ENCODE data around the gene ATP6V1B1. TPM values are rescaled to one million over a fixed set of nuclear protein-coding genes. Genes with fewer than 3 reads are reported as not detected.

Gene ATP6V1B1
- total RNA-seq, 1 donor from 2014 or later, result not detected

DNA sequence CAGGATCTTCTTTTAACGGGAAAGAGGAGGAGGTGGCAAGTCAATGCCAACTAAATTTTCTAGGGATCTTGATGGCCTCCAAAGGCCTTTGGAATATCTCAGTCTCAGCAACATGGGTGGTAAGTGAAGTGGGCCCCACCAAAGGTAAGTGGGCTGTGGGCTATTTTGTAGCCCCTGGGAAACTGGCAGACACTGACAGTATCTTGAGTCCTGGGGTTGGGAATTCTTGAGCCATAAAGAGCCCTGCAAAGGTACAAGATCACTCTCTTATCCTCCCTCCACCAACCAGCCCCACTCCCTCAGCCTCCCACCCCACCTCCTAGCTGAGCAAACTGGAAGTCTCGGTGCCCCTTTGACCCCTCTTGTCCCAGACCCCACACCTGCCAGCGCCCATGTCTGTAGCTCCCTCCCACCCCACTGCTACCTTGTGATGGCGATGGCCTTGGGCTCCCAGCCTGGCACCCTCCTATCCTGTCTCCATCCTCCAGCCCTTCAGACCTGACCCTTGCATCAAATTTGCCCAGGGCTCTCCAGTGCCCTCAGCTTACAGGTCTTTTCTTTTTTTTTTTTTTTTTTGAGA, 8.5 kb downstream of the ATP6V1B1 start:
- DNase-seq, result no peak

DNA sequence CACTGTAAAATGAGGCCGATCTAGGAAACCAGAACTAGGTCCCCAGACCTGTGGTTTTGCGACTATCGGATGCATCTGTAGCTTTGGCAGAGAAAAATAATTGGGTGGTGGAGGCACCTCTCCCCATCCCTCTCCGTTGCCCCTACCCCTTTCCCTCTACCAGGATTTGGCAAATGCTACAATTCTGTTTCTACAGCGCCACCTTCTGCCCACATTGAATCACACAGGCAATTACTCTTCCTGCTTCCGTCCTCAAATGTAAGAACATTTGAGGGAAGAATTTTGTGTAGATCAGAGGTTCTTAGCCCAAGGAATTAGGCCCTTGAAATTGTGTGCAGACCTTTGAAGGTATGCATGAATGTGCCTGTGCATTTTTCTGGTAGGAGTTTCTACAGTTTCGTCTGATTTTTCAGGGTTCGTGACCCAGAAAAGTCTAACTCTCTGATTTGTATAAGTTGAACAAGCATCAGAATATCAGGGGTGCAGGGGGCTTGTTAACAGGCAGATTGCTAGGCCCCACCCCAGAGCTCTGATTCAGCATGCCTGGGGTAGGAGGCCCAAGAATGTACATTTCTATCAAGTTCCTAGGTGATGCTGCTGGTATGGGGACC, 11.2 kb downstream of the ATP6V1B1 start:
- no peak for DNase-seq

DNA sequence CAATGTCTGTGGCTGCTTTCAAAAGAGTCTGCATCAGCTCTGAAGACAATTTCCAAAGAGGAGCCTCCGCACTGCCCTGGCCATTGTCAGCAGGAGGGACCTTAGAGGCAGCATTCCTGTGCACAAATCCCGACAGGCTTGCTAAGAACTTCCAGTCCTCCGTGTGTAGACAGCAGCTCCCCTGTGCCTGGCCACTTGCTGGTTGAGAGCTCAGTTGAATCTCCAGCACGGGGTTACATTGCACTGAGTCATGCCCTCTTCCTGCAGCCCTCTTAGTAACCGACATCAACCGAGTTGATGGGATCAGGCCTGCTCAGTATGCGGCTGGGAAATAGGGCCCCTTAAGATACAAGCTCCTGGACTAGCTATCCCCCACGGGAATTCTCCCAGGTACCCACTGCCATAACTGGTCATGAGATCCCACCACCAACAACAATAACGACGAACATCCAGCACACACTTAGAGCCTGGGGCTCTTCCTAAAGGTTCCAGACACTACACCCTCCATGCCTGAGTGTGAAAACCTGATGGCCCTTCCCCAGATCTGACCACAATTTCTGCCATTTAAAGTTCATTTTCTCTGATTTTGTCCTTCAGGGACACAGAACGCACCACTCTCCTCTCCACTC, 12.0 kb downstream of the ATP6V1B1 start:
- no peak for DNase-seq

DNA sequence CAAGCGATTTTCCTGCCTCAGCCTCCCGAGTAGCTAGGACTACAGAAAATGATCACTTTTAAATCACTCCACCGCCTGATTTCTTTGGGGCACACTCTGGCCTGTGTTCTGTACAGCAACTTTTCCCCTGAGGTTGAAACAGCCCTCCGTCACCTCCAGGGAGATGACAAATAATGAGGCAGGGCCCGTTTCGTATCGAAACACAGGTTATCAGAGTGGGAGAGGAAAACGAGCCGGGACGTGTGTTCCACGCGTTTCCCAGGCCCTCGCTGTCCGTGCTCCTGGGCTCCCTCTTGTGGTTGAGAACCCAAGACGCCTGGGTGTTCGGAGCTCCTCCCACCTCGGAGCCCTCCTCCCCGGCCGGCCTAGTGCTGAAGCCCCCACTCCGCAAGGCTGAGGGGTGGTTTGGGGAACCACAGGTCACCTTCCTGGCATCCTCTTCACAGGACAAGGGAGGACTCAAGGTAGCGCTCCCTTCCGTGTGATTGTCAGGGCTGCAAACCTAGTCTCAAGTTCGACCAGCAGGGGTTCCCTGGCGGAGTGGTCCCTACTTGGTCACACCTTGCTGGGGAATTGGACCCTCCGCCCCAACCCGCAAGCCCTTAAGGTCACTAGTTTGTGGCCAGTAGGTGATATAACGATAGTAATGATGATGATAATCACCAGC, 12.8 kb downstream of the ATP6V1B1 start:
- peak; percentile 69 for DNase-seq

DNA sequence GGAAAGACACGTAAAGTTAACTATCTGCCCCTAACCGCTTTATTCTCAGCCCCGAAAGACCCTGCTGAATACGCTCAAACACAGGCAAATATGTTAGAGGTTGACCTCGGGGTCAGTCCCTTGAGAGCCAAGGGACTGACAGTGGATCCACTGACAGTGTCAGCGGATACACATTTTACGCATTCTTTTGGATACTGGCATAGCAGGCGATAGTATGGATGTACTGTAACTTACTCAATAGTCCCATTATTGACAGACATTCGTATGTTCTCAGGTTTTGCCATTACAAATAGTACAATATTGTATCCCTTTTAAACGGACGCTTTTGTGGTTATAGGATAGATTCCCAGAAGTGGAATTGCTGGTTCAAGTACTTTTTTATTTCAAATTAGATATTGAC, 13.4 kb downstream of the ATP6V1B1 start:
- DNase-seq, result no peak

DNA sequence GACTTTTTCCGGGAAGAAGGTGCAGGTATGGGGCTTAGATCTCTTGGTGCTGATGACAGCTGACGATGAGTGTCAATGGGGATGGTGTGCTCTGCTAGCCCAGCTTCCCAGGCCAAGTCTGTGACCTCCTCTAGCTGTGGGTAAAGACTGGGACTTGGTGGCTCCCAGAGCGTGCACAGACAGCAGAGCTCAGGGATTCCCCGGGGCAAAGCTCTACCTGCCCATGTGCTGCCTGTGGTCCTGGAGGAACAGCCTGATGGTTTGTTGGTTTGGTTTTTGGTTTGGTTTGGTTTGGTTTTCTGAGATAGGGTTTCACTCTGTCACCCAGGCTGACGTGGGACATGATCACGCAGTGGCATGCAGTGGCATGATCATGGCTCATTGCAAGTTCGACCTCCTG, 19.2 kb downstream of the ATP6V1B1 start:
- no peak for DNase-seq

DNA sequence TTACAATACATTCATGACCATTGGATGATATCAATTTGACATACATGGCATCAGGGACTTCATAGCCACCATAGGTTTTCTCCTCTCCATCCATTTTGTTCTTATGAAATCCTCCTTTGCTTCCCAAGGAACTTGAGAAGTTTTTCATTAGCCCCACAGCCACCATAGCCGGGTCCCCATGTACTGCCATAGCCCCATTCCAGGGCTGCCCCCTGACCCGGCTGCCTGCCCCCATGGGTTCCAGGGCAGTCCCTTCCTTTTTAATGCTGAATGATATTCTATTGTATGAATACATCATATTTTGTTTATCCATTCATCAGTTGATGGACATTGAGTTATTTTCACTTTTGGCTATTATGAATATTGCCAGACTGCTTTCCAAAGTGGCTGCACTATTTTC, 20.4 kb downstream of the ATP6V1B1 start:
- DNase-seq, result no peak

DNA sequence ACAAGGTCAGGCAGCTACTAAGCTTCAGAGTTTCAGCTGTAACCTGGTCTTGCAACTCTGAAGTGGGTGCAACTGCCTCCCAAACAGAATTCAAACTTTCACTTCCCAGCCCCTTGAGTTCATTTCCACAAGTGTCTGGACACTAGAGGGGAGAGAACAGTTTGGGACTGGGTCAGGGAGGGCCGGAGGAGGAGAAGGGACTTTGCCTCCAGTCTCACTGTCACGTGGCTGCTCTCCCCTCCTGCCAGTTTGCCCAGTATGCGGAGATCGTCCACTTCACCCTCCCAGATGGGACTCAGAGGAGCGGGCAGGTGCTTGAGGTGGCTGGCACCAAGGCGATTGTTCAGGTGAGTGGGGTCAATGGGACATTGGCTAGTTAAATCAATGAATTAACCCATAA, 22.1 kb downstream of the ATP6V1B1 start:
- no peak for DNase-seq

DNA sequence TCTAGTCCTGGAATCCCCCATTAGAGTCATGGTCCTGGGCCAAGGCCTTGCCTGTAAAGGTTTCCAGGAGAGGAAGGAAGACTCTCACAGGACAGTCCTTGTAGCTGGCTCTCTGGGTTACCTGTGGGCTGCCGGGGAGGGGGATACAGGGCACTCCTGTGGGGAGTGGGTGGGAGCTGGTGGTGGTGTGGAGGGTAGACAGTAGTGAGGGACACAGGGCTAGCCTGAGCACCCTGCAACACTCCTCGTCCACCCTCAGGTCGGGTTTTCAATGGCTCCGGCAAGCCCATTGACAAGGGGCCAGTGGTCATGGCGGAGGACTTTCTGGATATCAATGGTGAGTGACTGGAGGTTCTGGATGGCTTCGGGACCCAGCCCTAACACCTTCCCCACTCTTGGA, 23.1 kb downstream of the ATP6V1B1 start:
- DNase-seq, result no peak

DNA sequence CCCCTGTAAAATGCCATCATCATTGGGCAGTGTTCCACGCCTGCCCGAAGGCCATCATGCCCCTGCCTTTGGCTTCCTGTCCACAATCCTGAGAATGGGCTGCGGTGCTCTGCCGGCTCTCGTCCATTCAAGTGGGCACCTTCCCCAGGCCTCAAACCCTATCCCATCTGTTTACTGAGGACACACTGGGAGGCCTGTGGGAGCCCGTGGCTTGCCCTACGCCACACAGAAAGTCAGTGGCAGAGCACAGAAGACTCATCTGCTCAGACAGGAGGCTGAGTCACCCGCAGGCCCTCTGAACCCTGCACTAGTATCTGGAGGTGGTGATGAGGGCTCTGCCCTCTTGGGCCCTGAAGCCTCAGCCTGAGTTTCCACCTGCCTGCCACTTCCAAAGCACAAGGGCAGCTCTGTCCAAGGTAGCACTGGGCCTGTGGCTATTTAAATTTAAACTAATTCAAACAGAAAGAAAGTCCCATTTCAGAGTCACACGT, 23.6 kb downstream of the ATP6V1B1 start:
- DNase-seq, result no peak

DNA sequence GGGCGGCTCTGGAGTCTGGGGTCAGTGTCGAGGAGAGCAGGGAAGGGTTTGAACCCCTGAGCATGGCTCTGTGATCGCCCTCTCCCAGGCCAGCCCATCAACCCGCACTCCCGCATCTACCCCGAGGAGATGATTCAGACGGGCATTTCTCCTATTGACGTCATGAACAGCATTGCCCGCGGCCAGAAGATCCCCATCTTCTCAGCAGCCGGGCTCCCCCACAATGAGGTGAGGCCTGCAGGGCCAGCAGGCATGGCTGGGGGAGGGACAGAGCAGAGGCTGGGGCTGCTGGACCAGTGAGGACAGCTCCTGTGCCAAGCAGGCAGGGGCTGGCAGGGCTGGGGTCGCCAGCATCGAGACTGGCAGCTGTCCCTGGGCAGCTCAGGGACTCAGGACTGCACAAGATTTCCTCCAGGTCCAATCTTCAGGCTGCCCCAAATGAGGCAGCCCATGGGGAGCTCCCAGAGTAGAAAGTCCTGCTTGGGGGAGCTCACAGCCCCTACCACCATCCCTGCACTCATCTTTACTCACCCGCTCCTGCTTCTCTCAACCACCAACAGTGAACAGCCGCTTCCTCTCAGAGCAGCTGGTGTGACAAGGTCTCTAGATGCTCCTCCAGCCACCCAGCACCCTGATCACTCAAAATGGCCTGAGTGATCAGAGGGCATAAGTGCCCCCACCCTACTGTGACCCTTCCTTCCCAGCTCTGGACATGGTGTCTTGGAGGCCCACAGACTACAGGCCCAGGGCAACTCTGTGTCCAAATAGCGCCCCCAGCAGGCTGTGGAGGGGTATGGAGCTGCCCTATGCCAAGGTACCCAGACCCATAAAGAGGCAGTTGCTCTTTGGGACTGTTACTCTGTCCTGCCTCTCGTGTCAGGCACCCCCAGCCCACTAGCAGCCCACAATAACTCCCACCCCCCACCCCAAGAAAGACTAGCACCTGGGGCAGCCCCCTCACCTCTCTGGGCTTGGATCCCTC, 24.4 kb downstream of the ATP6V1B1 start:
- DNase-seq, result no peak

DNA sequence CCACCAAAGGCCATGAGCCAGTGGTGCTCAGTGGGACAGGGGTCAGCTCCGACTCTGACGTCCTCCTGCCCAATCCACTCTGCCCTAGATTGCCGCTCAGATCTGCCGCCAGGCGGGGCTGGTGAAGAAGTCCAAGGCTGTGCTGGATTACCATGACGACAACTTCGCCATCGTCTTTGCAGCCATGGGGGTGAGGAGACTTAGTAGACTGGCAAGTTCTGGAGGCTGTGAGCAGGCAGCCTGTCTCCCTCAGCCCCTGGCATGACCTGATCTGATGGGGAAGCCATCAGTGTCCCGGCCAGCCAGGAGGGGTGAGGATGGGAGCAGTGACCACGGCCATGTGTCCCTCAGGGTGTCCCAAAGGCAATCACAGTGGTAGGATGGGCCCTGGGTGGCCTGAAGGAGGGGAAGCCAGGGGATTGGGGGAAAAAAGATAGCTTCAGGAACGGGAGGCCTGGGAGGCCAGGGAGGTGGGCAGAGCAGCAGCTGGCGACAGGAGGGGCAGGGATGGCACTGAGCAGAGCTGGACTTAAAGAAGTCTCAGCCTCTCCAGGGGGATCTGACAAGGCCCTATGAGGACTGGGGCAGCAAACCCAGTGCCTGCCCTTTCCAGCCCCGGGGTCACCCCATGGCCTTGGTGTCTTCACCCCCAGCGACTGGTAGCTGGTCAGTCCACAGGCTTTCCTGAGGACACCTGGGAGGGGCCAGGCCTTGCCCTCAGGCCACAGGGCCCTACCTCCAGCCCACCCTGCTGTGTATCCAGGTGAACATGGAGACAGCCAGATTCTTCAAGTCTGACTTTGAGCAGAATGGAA, 25.3 kb downstream of the ATP6V1B1 start:
- no peak for DNase-seq

DNA sequence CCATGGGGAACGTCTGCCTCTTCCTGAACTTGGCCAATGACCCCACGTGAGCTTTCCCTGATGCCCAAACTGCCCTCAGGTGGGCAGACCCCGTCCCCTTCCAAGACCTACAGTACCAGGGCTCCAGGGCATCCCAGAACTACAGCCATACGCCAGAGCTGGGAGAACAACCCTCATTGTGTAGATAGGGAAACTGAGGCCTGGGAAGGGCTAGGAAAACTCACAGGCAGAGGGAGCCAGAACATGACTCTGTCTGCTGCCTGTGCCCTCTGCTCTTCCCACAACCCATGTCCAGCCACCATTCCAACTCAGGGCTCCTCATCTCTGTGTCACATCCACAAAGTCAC, 25.9 kb downstream of the ATP6V1B1 start:
- DNase-seq, result no peak

DNA sequence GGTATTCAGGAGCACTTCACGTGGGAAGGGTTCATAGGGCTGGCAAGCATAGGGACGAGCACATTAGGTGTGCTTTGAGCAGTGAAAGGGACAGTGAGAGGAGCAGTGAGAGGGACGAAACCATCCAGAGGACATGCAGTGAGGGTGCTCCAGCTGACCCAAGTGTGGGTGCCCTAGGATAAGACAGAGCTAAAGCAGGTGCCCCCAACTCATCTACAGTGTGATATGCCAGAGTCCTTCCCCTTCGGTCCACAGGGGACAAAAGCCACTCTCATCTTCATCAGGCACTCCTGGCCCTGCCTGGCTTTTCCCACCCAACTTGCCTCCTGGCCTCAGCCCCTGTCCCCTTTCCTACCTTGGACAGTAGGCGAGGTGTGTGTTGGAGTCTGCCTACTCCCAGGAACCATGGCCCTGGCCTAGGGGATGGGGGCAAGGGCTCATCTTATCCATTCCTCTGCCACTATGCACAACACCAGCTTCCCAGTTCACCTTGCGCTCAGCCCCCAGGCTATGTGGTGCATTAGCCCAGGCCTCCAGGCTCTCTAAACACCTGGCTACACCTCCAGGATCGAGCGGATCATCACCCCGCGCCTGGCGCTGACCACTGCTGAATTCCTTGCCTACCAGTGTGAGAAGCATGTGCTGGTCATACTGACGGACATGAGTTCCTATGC, 26.6 kb downstream of the ATP6V1B1 start:
- DNase-seq, result no peak

DNA sequence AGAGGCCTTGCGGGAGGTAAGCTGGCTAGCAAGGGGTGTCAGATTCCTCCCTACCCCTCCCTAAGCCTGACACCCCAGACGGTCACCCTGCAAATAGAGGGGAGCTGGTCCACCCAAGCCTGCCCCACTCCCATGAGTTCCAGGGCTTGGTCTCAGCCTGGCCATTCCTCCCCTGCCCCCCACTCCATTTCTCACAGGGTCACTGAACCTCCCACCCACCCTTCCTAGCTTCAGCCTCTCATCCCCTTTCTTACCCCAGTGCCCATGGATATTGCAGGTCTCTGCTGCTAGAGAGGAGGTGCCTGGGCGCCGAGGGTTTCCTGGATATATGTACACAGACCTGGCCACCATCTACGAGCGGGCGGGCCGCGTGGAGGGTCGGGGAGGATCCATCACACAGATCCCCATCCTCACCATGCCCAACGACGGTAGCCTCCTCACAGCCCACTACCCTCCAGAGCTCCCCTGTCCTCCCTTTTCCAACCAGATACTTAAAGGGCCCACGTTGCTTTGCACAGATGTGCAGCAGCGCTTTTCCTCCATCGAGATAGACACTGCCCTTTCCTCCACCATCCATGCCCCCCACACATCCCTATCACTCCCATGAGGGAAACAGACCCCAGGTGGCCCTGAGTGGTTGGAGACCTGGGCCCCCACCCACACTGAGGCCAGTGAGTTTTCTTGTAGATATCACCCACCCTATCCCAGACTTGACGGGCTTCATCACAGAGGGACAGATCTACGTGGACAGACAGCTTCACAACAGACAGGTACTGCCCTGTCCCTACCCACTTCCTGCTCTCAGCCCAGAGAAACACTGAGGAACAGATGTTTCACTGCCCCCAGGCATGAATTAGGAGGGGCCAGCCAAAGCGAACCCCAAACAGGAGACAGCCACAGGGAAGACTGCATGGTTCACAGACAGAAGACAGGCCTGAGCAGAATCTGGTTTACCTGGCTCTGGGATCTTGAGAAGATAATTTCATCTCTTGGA, 27.5 kb downstream of the ATP6V1B1 start:
- DNase-seq, result no peak

DNA sequence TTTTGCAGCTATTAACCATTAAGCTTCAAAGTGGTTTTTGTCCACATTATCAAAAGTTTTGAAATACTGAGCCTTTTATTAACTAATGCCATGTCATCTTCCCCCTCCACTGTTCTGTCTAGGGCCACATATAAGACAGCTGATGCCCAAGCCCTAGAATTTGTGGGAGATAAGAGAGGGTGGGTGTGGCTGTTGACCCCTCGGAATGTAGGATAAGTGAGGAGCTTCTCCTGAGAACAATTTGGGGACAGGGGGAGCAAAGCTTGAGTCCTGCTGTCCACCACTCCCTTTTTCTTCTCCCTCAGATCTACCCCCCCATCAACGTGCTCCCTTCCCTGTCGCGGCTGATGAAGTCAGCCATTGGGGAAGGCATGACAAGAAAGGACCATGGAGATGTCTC, 28.4 kb downstream of the ATP6V1B1 start:
- no peak for DNase-seq

DNA sequence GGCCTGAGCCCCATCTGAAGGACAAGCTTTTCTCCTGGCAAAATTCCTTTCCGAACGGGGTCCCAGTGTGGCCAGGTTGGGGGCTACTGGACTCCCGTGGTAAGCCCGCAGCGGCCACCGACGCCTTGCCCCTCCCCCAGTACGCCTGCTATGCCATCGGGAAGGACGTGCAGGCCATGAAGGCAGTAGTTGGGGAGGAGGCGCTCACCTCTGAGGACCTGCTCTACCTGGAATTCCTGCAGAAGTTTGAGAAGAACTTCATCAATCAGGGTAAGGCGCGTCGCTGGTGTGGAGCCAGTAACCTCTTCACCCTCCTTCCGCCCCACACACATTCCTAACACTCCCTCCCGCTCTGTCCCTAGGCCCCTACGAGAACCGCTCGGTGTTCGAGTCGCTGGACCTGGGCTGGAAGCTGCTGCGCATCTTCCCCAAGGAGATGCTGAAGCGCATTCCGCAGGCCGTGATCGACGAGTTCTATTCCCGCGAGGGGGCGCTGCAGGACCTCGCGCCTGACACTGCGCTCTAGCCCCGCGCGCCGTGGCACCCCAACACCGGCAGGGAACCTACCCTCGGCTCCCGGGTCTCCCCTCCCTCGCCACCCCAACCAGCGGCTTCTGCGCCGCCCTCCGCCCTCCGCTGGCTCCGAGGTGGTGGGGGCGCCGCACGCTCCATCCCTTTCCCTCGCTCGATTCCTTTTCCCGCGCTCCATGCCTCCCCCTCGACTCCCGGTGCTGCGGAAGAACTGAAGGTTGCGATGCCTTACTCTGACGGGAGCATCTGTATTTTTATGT, 29.1 kb downstream of the ATP6V1B1 start:
- no peak for DNase-seq

DNA sequence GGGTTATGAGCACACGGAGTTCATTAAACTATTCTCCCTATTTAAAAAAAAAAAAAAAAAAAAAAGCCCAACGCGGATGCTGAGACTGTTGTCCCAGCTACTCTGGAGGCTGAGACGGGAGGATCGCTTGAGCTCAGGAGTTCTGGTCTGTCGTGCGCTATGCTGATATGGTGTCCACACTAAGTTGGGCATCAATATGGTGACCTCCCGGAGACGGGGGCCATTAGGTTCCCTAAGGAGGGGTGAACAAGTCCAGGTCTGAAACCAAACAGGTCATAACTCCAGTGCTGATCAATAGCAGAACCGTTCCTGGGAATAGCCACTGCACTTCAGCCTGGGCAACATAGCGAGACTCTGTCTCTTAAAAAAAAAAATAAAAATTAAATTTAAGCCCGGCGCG, 29.8 kb downstream of the ATP6V1B1 start:
- no peak for DNase-seq

DNA sequence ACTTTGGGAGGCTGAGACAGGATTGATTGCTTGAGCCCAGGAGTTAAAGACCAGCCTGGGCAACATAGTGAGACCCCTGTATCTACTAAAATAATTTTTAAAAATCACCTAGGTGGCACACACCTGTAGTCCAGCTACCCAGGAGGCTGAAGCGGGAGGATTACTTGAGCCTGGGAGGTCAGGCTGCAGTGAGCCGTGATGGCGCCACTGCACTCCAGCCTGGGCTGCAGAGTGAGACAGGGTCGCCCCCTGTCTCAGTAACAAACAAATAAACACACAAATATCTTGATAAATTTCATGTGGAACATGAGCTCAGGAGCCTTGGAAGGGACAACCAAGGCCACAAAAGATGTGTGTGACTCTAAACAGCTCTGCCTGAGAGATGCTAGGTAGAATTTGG, 31.0 kb downstream of the ATP6V1B1 start:
- no peak for DNase-seq
